Measurements from ENCODE around the gene MYO10.
A peak's percentile ranks its signal among the peaks of the same experiment; 100 is the strongest.
"Not testable (repeated sequence)": the region's sequence is repeated elsewhere in the genome, so short reads cannot be mapped to it uniquely, and the experiment has no call there.

MYO10 gene

GRCh38 chr5:16773991-16774390 lies 162.1 kb downstream of the MYO10 start:
- DNase-seq: no peak

- no peak for DNase-seq
These were observed 163.5 kb downstream of the MYO10 start for GRCh38 chr5:16772556-16772955.

- DNase-seq: no peak
These were observed 167.9 kb downstream of the MYO10 start for GRCh38 chr5:16768184-16768583.

GRCh38 chr5:16763211-16763610 lies 172.9 kb downstream of the MYO10 start:
- no peak for DNase-seq

- DNase-seq: no peak
These were observed 176.8 kb downstream of the MYO10 start for GRCh38 chr5:16759147-16759773.

- no peak for DNase-seq
These were observed 178.0 kb downstream of the MYO10 start for GRCh38 chr5:16757989-16758501.

GRCh38 chr5:16757577-16757976 lies 178.5 kb downstream of the MYO10 start:
- DNase-seq: not testable (repeated sequence)

- DNase-seq: no peak
These were observed 178.9 kb downstream of the MYO10 start for GRCh38 chr5:16757146-16757545.

GRCh38 chr5:16756692-16757091 lies 179.4 kb downstream of the MYO10 start:
- DNase-seq: no peak

GRCh38 chr5:16755641-16756040 lies 180.4 kb downstream of the MYO10 start:
- no peak for DNase-seq

GRCh38 chr5:16754601-16755000 lies 181.5 kb downstream of the MYO10 start:
- no peak for DNase-seq

- no peak for DNase-seq
These were observed 182.0 kb downstream of the MYO10 start for GRCh38 chr5:16754086-16754485.

- no peak for DNase-seq
These were observed 185.6 kb downstream of the MYO10 start for GRCh38 chr5:16750445-16750844.

- no peak for DNase-seq
These were observed 186.5 kb downstream of the MYO10 start for GRCh38 chr5:16749626-16750025.

- DNase-seq: no peak
These were observed 191.8 kb downstream of the MYO10 start for GRCh38 chr5:16744164-16744880.

GRCh38 chr5:16742938-16743337 lies 193.2 kb downstream of the MYO10 start:
- no peak for DNase-seq

- peak; percentile 51 for DNase-seq
These were observed 195.2 kb downstream of the MYO10 start for GRCh38 chr5:16740811-16741392.

GRCh38 chr5:16740066-16740810 lies 195.8 kb downstream of the MYO10 start:
- DNase-seq: no peak

GRCh38 chr5:16738393-16738792 lies 197.7 kb downstream of the MYO10 start:
- DNase-seq: not testable (repeated sequence)

GRCh38 chr5:16737620-16738364 lies 198.3 kb downstream of the MYO10 start:
- DNase-seq: peak; percentile 51

- DNase-seq: peak; percentile 55
These were observed 198.9 kb downstream of the MYO10 start for GRCh38 chr5:16737209-16737608.

GRCh38 chr5:16736158-16736995 lies 199.7 kb downstream of the MYO10 start:
- peak; percentile 65 for DNase-seq
